GM21717 (cell line): ENCODE measurements around the gene DNAJC1.
"Not testable (repeated sequence)": the region's sequence is repeated elsewhere in the genome, so short reads cannot be mapped to it uniquely, and the experiment has no call there.

Source experiments
- ATAC-seq: cut with Tn5 transposase; IDR thresholded peaks from one replicate; pipeline ENCODE4 v1.9.1; 2021; ENCODE audit warnings: mild to moderate bottlenecking, moderate library complexity; ENCODE audit not compliant: unreplicated experiment

DNAJC1 gene

DNA sequence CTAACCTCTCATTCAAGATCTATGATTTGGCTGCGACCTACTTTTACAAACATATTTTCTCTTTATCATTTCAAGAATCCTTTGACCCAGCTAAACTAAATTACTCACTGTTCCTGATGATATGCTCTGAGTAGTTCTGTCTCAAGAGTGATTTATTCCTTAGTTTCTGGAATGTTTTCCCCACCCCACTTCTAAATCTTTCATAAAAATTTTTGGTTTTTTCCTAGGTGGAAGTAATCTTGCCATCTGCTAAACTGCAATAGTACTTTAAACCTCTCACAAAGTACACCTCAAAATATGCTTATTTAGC, 170.8 kb downstream of the DNAJC1 start:
- no peak for ATAC-seq

DNA sequence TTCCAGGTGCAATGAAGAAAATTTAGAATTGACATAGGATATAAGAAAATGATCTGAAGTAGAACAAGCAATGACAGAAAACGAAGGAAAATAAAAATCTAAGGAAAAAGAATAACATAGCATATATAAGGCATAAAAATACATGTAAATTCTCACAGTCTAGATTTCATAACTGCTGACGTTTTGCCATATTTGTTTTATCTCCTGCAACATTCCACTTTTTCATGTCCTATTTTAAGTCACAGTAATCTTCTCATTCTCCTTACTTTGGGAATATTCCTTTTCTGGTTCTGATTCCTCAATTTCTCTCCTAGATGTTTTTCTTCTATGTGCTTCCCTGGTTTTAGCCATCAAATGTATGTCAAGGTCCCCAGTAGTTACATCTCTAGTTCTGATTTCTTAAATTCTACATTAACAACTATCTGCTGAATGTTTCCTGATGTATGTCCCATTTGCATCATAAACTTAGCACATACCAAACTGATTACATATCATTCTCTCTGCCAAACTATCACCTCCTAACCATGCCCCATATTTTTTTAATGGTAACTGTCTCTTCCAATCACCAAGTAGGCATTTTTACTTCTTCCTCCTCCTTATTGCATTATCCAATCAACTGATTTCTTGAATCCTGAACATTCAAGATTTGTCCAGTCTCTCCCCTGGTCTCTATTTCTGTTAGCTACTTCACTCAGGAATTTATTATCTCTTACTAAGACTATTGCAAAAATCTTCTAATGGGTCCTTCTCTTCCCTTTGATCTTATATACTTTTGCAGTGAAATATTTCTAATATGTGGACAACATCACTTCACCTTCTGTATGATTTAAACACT, 171.3 kb downstream of the DNAJC1 start:
- ATAC-seq, result no peak

DNA sequence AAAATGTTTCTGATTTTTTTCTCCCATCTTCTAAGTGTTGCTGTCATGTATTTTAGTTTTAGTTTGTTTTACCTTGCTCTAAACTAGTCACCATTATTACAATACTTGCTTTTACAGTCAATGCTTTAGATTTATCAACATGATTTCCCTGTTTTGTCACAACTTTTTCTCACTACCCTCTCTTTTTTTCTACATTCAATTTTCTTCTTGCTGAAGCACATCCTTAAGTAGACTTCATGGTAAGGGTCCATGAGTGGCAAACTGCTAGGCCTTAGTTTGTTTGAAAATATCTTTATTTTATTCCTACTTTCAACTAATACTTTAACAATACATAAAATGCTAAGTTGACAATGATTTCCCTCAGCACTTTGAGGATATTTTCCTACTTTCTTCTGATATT, 173.5 kb downstream of the DNAJC1 start:
- ATAC-seq, result no peak

DNA sequence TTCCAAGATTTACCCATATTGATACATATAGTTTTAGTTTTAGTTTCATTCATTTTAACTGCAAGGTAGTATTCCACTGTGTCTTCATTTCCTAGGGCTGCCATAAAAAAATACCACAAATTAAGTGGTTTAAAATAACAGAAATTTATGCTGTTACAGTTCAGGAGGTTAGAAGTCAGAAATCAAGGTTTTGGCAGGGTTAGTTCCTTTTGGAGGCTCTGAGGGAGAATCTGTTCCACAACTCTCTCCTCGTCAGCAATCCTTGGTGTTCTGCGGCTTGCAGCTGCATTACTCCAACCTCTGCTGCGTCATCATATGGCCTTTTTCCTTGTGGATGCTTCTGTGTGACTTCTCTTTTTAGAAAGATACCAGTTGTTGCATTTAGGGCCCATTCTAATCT, 176.2 kb downstream of the DNAJC1 start:
- no peak for ATAC-seq

DNA sequence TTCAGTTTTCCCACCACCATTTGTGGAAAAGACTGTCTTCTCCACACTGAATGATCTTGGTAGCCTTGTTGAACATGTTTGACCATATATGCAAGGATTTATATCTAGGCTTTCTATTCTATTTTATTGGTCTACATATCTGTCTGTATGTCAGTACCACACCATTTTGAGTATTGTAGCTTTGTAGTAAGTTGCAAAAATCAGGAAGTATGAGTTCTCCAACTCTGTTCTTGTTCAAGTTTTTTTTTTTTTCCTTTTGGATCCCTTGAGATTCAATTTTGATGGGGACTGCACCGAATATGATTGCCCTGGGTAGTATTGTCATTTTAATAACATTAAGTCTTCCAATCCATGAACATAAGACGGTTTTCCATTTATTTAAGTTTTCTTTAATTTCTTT, 176.8 kb downstream of the DNAJC1 start:
- ATAC-seq, result no peak

DNA sequence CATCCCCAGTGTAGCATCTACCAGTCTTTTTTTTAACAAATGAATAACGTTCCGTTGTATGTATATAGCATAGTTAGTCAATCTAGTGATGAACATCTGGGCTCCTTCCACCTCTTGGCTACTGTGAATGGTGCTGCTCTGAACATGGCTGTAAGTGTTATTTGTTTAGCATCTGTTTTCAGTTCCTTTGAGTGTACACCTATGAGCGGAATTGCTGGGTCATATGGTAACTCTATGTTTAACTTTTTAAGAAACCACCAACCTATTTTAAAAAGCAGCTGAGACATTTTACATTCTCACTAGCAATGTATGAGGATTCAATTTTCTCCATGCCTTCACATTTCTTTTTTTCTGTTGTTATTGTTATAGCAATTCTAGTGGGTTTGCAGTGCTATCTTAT, 178.2 kb downstream of the DNAJC1 start:
- ATAC-seq, result no peak

DNA sequence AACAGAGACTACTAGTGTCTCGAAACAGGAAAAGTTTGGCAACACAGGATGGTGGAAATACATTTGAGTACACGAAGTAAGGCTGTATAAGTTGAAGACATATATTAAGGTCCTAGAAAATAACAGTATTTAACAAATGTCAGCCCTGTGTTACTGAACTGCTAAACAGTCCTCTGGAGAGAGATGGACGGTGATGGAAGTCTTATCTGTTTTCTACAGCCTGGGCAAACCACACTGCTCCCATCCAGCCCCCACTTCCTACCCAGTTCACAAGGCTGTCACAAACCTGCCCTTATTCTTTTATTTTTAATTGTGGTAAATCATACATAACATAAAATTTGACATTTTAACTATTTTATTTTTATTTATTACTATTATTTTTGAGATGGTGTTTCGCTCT, 179.1 kb downstream of the DNAJC1 start:
- no peak for ATAC-seq

DNA sequence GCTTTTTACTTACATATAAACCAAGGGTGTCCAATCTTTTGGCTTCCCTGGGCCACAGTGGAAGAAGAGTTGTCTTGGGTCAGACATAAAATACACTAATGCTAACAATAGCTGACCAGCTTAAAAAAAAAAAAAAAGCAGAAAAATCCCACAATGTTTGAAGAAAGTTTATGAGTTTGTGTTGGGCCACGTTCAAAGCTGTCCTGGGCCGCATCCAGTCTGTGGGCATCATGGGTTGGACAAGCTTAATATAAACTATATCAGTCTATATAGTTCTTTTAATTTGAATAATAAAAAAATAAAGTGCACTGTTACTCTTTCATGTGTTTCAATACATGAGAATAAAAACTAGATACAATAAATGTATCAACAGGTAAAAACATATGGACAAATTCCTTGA, 179.9 kb downstream of the DNAJC1 start:
- ATAC-seq, result no peak

DNA sequence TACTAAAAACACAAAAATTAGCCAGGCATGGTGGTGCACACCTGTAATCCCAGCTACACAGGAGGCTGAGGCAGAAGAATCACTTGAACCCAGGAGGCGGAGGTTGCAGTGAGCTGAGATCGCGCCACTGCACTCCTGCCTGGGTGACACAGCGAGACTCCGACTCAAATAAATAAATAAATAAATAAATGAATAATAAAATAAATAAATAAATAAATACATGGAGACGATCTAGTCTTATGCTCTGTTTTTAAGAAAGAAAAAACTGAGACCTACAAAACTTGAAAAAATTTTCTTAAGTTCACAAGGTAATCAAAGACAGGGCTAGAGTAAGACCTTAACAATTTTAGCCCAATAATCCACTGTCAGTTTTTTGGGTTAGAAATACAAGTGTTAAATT, 181.3 kb downstream of the DNAJC1 start:
- not testable (repeated sequence) for ATAC-seq

DNA sequence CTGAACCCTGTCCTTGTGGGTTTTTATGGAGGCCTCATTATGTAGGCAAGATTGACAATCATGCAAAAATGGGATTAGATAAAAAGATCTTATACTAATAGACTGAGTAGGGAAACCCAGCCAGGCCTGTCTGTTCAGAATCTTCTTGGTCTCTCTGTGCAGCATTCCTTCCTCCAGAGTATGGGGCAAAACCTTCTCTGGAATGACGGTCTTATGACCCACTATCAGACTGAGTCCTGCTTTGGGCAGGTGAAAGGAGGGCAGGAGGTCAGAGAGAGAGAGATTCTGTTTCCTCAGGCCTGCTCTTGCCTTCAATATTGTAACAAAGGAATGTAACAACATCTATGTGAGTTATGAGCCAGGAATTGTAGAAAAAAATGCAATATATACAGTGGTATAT, 182.6 kb downstream of the DNAJC1 start:
- no peak for ATAC-seq

DNA sequence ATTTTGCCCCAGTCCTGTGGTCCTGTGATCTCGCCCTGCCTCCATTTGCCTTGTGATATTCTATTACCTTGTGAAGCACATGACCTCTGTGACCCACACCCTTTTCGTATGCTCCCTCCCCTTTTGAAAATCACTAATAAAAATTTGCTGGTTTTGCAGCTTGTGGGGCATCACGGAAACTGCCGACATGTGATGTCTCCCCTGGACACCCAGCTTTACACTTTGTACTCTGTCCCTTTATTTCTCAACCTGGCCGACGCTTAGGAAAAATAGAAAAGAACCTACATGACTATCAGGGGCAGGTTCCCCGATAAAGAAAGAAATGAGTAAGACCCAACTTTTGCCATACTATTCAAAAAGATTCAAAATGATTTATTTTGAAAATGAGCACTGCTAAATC, 185.1 kb downstream of the DNAJC1 start:
- not testable (repeated sequence) for ATAC-seq

DNA sequence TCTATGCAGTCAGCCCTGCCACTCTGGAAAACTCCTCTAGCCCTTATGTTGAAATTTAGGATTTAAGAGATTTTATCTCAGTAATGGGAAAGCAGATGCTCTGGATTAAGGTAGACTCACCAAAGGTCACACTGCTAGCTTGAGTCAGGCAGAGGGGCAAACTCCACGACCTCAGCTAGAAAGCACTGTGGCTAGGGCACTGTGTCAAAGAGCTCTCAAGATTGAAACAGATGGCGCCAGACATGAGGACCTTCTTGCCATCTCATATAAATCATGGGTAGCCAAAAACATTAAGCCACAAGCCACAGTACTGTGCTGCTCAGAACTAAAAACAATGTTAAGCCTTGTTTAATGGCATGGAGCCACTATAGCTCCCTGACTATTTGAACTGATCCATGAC, 188.7 kb downstream of the DNAJC1 start:
- no peak for ATAC-seq

DNA sequence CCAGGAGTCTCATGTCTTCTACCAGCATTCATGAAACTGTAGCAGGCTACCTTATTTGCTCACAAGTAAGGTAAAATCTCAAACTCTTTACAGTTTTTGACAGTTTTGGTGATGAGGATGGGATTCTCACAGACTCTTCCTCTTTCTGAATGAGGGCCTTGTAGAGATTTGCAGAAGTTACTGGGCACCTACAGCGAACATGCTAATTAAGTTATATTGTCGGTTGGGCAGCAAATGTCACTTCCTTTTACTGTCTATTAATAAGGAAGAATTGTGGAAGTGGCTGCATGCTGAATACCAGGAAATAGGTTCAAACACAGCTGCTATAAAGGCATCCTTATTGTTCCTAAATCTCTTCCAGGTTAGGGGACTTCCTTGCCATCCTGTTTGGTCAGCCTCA, 189.6 kb downstream of the DNAJC1 start:
- no peak for ATAC-seq

DNA sequence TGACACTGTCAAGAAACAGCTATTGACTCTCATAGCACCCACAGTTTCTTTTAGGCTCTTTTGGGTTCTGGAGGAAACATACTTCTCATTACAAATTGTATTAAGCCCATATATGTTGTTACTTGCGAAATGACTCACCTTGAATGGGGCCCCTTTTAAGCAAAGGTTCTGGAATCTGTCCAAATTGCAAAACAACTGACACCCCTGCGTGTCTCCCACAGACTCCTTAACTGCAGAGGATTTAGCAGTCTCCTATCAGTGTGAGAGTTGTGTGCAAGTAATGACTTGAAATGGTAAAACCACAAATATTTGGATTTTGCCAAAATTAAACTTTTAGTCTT, 192.3 kb downstream of the DNAJC1 start:
- no peak for ATAC-seq

DNA sequence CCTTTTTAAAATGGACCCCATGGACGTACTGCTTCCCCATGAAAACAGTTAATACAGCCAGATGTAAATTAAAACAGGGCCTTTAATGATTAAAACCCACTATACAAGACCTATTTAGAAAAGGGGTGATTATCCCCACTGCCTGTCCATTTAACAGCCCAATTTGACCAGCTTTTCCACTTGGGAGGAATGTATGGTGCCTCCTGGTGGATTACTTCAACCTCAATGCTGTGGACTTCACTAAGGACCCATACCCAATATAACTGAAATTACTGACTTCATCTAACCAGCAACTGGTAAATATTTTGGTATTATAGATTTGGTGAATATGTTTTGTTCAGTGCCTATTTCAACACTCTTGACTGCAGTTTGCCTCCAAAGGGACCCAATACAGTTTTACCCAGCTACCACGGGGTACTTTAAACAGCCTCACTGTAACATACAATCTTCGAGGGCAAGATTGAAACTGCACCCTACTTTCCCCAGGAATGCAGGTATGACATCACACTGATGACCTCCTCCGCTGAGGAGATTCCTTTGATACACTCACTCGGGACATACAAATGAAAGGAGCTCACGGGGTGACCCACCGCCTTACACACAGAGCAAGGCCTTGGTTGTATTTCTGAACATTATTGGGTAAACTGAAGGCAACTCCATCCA, 192.8 kb downstream of the DNAJC1 start:
- ATAC-seq, result no peak

DNA sequence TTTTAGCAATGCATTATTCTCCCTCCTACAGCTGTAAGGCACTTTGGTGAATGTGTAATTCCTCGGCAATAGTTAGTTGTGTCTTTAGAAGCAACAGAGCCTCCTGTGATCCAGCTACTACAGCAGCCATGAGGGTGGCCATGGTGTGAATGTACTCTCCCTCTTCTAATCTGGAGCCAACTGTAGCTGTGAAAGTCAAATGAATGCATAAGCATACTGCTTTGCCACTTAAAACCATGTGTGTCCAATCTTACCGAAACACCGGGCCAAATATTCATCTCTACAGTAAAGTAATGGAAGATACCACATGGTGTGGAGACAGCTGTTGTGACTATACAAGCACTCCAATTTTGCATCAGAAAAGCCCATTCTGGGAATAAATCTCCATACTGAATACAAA, 195.0 kb downstream of the DNAJC1 start:
- ATAC-seq, result no peak

DNA sequence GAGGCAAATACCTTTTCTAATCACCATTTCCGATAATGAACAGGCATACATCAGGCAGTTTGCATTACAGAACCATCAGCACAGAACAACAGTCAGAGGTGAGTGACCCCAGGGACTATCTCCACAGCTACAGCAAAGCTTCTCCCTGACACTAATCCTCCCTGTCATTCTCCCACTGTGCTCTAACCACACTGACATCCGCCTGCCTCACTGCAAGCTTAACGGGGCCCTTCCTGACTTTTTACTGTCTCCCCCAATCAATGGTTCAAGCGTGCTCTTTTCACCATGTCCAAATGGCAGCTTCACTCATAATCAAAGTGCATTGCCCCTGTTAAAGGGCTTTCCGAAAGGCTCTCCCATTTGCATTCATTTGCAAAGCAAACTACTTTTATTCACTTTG, 196.3 kb downstream of the DNAJC1 start:
- no peak for ATAC-seq

DNA sequence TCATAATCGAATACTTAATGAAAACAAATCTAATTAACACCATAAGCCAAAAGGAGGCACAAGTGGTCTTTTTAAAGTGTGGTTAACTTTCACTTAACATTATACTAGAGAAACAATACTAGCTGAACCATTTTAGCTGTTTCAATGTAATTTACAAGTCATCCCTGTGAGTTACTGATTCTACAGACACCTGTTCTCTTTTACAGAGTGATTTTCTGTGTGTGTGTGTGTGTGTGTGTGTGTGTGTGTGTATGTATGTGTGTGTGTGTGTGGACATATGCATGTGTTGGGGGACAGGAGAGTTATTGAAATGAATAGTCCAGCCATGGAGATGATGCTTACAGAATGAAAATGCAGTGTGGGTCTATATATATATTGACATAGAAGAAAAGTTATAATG, 200.2 kb downstream of the DNAJC1 start:
- ATAC-seq, result no peak

DNA sequence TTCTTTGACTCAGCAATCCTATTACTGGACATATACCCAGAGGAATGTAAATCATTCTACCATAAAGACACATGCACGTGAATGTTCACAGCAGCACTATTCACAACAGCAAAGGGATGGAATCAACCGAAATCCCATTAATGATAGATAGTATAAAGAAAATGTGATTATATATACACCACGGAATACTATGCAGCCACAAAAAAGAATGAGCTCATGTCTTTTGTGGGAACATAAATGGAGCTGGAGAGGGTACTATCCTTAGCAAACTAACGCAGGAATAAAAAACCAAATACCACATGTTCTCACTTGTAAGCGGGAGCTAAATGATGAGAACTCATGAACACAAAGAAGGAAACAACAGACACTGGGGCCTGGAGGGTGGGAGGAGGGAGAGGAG, 201.9 kb downstream of the DNAJC1 start:
- ATAC-seq, result no peak

DNA sequence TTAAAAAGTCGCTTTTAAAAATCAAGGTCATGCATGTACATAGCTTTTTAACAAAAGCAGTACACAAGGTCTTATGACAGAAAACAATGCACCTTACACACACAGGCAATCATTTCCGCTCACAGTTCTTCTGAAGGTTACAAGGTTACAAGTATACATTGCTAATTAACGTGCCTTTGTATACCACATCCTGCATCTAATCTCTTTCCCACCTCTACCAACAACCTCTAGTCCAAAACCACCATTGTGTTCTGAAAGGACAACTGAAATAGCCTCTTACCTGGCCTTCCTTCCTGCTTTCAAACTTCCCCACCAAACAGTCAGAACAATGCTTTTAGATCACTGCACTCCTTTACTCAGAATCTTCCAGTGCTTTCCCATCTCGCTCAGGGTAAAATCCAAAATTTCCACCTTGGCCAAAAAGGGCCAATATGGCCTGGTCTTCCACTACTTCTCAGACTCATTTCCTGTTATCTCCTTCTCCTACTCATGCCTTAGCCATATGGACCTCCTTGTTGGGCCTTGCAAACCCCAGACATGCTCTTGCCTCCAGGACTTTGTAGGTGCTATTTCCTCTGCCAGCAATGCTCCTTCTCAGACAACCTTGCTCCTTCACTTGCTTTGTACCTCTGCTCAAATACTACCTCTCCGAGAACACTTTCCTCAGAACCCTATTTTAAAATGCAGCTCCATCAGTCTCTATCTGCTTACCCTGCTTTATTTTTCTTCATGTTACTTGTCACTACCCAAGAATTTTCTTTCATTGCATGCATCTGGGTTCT, 205.4 kb downstream of the DNAJC1 start:
- no peak for ATAC-seq

DNA sequence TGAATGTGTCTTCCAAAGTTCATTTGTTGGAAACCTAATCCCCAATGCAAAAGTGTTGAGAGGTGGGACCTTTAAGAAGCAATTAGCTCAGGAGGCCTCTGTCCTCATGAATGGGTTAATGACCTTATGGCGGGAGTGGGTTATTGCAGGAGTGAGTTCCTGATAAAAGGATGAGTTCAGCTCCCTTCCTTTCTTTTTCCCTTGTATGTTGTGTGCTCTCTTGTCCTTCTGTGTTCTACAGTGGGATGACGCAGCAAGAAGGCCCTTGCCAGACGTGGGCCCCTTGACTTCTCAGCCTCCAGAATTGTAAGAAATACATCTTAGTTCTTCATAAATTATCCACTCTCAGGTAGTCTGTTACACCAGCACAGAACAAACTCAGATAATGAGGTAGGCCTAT, 206.0 kb downstream of the DNAJC1 start:
- ATAC-seq, result no peak

DNA sequence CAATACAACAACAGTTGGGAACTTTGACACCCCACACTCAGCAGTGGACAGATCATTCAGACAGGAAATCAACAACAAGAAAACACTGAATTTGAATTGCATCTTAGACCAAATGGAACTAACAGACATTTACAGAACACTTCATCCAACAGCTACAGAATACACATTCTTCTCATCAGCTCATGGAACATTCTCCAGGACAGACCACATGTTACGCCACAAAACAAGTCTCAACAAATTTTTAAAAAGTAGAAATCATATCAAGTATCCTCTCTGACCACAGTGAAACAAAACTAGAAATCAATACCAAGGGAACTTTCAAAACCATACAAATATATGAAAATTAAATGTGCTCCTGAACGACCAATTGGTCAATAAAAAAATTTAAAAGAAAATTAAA, 212.3 kb downstream of the DNAJC1 start:
- ATAC-seq, result no peak
